D721Med (cell line): ENCODE results near the gene SLC6A6.

Experiments
- DNase-seq: peaks from one replicate; pipeline ENCODE4 v3.0.0; 2011; ENCODE audit warnings: low spot score; ENCODE audit not compliant: insufficient read length
- FAIRE-seq: peaks from 2 replicates; lab custom pipeline; 2011; peaks lifted over from hg19 to GRCh38; lab: Jason Lieb, UNC
- CTCF ChIP-seq: IDR thresholded peaks from 2 replicates; pipeline ENCODE4 v1.5.1; 2012; ENCODE audit warnings: mild to moderate bottlenecking, control low read depth; ENCODE audit not compliant: insufficient read depth; ENCODE audit errors: missing control alignments

SLC6A6 gene

GRCh38 chr3:14397940-14398796 lies 4.2 kb upstream of the SLC6A6 start:
- DNase-seq (no peak), FAIRE-seq (no peak)
- no peak for TF ChIP-seq CTCF

GRCh38 chr3:14398797-14399106 lies 3.7 kb upstream of the SLC6A6 start:
- no peak for TF ChIP-seq CTCF
- FAIRE-seq, result no peak
- DNase-seq, result no peak

- no peak for TF ChIP-seq CTCF
- FAIRE-seq (no peak), DNase-seq (no peak)
Measured at GRCh38 chr3:14401692-14402303, 608 bp upstream of the SLC6A6 start.

- DNase-seq (no peak), FAIRE-seq (no peak)
- no peak for TF ChIP-seq CTCF
Measured at GRCh38 chr3:14403619-14404155, 1.3 kb downstream of the SLC6A6 start.

- no peak for TF ChIP-seq CTCF
- DNase-seq (no peak), FAIRE-seq (no peak)
Measured at GRCh38 chr3:14404186-14404585, 1.8 kb downstream of the SLC6A6 start.

GRCh38 chr3:14404631-14405359 lies 2.4 kb downstream of the SLC6A6 start:
- no peak for TF ChIP-seq CTCF
- FAIRE-seq (no peak), DNase-seq (peak; percentile 52)
